ENCODE data around the gene MAFB.

DNA sequence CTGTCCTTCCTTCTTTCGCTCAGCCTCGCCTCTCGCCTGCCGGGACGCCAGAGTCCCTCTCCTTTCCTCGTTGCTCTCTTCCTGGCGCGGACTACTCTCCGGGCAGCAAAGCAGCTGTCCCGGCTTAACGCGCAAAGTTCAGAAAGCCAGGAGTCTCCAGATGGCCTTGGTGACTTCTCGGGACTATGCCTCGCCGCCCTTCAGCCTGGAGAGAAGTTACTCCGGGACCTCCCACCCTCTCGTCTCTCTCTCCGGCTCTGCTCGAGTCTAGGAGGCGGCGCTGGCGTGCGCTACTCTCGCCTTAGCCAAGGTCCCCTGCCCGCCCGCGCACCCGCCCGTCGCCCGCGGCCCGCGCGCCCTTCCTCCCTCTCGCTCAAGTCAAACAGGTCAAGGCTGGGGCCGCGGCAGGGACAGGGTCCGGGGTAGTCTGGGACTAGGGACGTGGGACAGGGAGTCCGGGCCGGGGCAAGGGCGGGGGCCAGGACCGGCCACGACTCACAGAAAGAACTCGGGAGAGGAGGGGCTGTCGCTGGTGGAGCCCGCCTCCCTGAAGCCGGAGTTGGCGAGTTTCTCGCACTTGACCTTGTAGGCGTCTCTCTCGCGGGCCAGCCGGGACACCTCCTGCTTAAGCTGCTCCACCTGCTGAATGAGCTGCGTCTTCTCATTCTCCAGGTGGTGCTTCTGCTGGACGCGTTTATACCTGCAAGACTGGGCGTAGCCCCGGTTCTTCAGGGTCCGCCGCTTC is 1.5 kb downstream of the MAFB start:
- TF ChIP-seq, protein P1, sequence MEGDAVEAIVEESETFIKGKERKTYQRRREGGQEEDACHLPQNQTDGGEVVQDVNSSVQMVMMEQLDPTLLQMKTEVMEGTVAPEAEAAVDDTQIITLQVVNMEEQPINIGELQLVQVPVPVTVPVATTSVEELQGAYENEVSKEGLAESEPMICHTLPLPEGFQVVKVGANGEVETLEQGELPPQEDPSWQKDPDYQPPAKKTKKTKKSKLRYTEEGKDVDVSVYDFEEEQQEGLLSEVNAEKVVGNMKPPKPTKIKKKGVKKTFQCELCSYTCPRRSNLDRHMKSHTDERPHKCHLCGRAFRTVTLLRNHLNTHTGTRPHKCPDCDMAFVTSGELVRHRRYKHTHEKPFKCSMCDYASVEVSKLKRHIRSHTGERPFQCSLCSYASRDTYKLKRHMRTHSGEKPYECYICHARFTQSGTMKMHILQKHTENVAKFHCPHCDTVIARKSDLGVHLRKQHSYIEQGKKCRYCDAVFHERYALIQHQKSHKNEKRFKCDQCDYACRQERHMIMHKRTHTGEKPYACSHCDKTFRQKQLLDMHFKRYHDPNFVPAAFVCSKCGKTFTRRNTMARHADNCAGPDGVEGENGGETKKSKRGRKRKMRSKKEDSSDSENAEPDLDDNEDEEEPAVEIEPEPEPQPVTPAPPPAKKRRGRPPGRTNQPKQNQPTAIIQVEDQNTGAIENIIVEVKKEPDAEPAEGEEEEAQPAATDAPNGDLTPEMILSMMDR (IDR thresholded peaks at IDR 0.05; ENCODE audit: low read depth, low read length, missing input control): no peak
- TF ChIP-seq FOXA2 (IDR thresholded peaks at IDR 0.05): no peak
- peak; percentile 19 for TF ChIP-seq SP1 (IDR thresholded peaks at IDR 0.05)

Measured in liver (tissue), 3 donors.